ENCODE measurements around the gene CREB5.

Gene CREB5

GRCh38 chr7:28408105-28408959 lies 4.0 kb upstream of the CREB5 start:
- peak; percentile 70 for DNase-seq

- DNase-seq = peak; percentile 83
Observed at GRCh38 chr7:28408960-28409715, 3.2 kb upstream of the CREB5 start.

GRCh38 chr7:28409716-28410627 lies 2.3 kb upstream of the CREB5 start:
- peak; percentile 74 for DNase-seq

- DNase-seq = peak; percentile 49
Observed at GRCh38 chr7:28410628-28411531, 1.4 kb upstream of the CREB5 start.

- DNase-seq = no peak
Observed at GRCh38 chr7:28413011-28413410, 693 bp downstream of the CREB5 start.

- DNase-seq = no peak
Observed at GRCh38 chr7:28414453-28414852, 2.1 kb downstream of the CREB5 start.

GRCh38 chr7:28417321-28417940 lies 5.1 kb downstream of the CREB5 start:
- DNase-seq = no peak

GRCh38 chr7:28418311-28418710 lies 6.0 kb downstream of the CREB5 start:
- DNase-seq = no peak

GRCh38 chr7:28418966-28419365 lies 6.6 kb downstream of the CREB5 start:
- DNase-seq = no peak

- no peak for DNase-seq
Observed at GRCh38 chr7:28419716-28420115, 7.4 kb downstream of the CREB5 start.

- DNase-seq = no peak
Observed at GRCh38 chr7:28423112-28423511, 10.8 kb downstream of the CREB5 start.

- DNase-seq = no peak
Observed at GRCh38 chr7:28423918-28424514, 11.7 kb downstream of the CREB5 start.

- no peak for DNase-seq
Observed at GRCh38 chr7:28425496-28425895, 13.2 kb downstream of the CREB5 start.

GRCh38 chr7:28427236-28427635 lies 14.9 kb downstream of the CREB5 start:
- DNase-seq = no peak

GRCh38 chr7:28430616-28431015 lies 18.3 kb downstream of the CREB5 start:
- DNase-seq = no peak

GRCh38 chr7:28432105-28432504 lies 19.8 kb downstream of the CREB5 start:
- DNase-seq = no peak

- DNase-seq = no peak
Observed at GRCh38 chr7:28433039-28433438, 20.7 kb downstream of the CREB5 start.

- DNase-seq = no peak
Observed at GRCh38 chr7:28433699-28434219, 21.4 kb downstream of the CREB5 start.

GRCh38 chr7:28434510-28434909 lies 22.2 kb downstream of the CREB5 start:
- no peak for DNase-seq

GRCh38 chr7:28435152-28435551 lies 22.8 kb downstream of the CREB5 start:
- no peak for DNase-seq

All from retina (tissue), 1 donor.